Activated CD4-positive, alpha-beta T cell treated with anti-CD3 and anti-CD28 coated beads for 36 hours (primary cell): ENCODE results near the gene SIL1. TPM values are rescaled to one million over a fixed set of nuclear protein-coding genes. Genes with fewer than 3 reads are reported as not detected.

Experiments used
- ATAC-seq: fragments of 200-7000 bp; cut with Tn5 transposase; one replicate; pipeline ENCODE4 v1.10.0; 2021; ENCODE audit warnings: mild to moderate bottlenecking, moderate library complexity
- CTCF ChIA-PET: fragments of 350-600 bp; sonication (Branson Sonifier 250); formaldehyde crosslinking; loops from one replicate; lab custom pipeline; 2021; ENCODE audit warnings: antibody characterized with exemption; lab: Charles Lee
- POLR2A ChIA-PET: fragments of 350-600 bp; sonication (Branson Sonifier 250); formaldehyde crosslinking; loops from one replicate; lab custom pipeline; 2021; ENCODE audit warnings: antibody characterized with exemption, inconsistent platforms; lab: Charles Lee
- DNase-seq: peaks from one replicate; pipeline ENCODE4 v3.0.0-alpha.2; 2020
- H3K27ac Mint-ChIP-seq: one replicate; pipeline ENCODE4 v1.8.0; 2021; ENCODE audit warnings: mixed read lengths
- H3K27me3 Mint-ChIP-seq: one replicate; pipeline ENCODE4 v1.8.0; 2021; ENCODE audit warnings: mixed read lengths
- H3K36me3 Mint-ChIP-seq: one replicate; pipeline ENCODE4 v1.8.0; 2021; ENCODE audit warnings: low read depth, mixed read lengths
- H3K4me1 Mint-ChIP-seq: one replicate; pipeline ENCODE4 v1.8.0; 2021; ENCODE audit warnings: mixed read lengths
- H3K4me3 Mint-ChIP-seq: one replicate; pipeline ENCODE4 v1.8.0; 2021; ENCODE audit warnings: mild to moderate bottlenecking, moderate library complexity, mixed read lengths
- H3K9me3 Mint-ChIP-seq: one replicate; pipeline ENCODE4 v1.8.0; 2021; ENCODE audit warnings: low read depth, mixed read lengths
- intact Hi-C, 2 experiments: fragments of 100-400 bp; cut with DNase I in 1 of 2; cut with micrococcal nuclease in 1 of 2; formaldehyde crosslinking; loops; one replicate each; pipeline versions ENCODE4 v1.14.2 to v1.15.1; 2022 to 2024; cut with DNase I, micrococcal nuclease
- total RNA-seq, 2 experiments: library from RNA; stranded (reverse); gene quantifications; one replicate each; pipeline ENCODE4 v1.2.3, GENCODE V29; 2021

SIL1 gene
- total RNA-seq, 2 experiments from 2014 or later: 11.2 to 14.4 TPM

- Mint-ChIP-seq H3K36me3 (no peaks in the 10 kb centered on the region), H3K4me3 (no peak overlapping the region), H3K9me3 (no peaks in the 10 kb centered on the region), H3K27ac (no peak overlapping the region), H3K27me3 (peaks cover 6% of the 10 kb centered on the region), H3K4me1 (peaks cover 15% of the 10 kb centered on the region)
- ChIA-PET POLR2A (interaction anchor here (0.6 kb wide), 1 partner anchor 107 kb away, joined by 4 read pairs; no protein-coding TSS in a partner anchor), CTCF (interaction anchor here (0.6 to 1.1 kb wide), 3 partner anchors 13 to 387 kb away, joined by 3 to 4 read pairs (median 3); no protein-coding TSS in a partner anchor)
- intact Hi-C loops: no loop called here
- DNase-seq (no peak), ATAC-seq (no peak)
These were observed 299.4 kb downstream of the SIL1 start for GRCh38 chr5:138898742-138899141.

- Mint-ChIP-seq H3K9me3 (no peaks in the 10 kb centered on the region), H3K27me3 (peaks cover 6% of the 10 kb centered on the region), H3K4me3 (no peak overlapping the region), H3K27ac (no peak overlapping the region), H3K36me3 (no peaks in the 10 kb centered on the region), H3K4me1 (peaks cover 15% of the 10 kb centered on the region)
- ChIA-PET CTCF (interaction anchor here (0.6 to 1.1 kb wide), 2 partner anchors 233 to 388 kb away, joined by 3 to 4 read pairs; no protein-coding TSS in a partner anchor), POLR2A (no interaction called here)
- no peak for ATAC-seq
- intact Hi-C loops: no loop called here
- no peak for DNase-seq
These were observed 299.9 kb downstream of the SIL1 start for GRCh38 chr5:138898299-138898698.

Other genes with a start within 250 kb of the SIL1 start
- 100 to 1,000 TPM; 113 to 133 TPM for gene MATR3, start 95.4 kb upstream of the SIL1 start, total RNA-seq
- 100 to 1,000 TPM; 101 to 126 TPM for gene PAIP2, start 143.5 kb upstream of the SIL1 start, total RNA-seq
- gene SLC23A1, start 184.9 kb upstream of the SIL1 start, total RNA-seq: under 1 TPM; 0.43 to 0.53 TPM
- gene MZB1, start 191.5 kb upstream of the SIL1 start, total RNA-seq: 1 to 10 TPM; 7.8 to 9.8 TPM
- gene PROB1, start 196.7 kb upstream of the SIL1 start, total RNA-seq: 1 to 10 TPM; 3.2 TPM
- gene SPATA24, start 205.7 kb upstream of the SIL1 start, total RNA-seq: 1 to 10 TPM; 4.6 to 5.9 TPM
- gene DNAJC18, start 241.2 kb upstream of the SIL1 start, total RNA-seq: 10 to 100 TPM; 33.1 to 35.6 TPM